HG03520 (cell line): ENCODE data around the gene BRK1.
"Not testable (repeated sequence)": the region's sequence is repeated elsewhere in the genome, so short reads cannot be mapped to it uniquely, and the experiment has no call there.

ENCODE experiments used
- ATAC-seq: cut with Tn5 transposase; IDR thresholded peaks from one replicate; pipeline ENCODE4 v1.9.1; 2021; ENCODE audit warnings: mild to moderate bottlenecking, moderate library complexity; ENCODE audit not compliant: unreplicated experiment

Gene BRK1

DNA sequence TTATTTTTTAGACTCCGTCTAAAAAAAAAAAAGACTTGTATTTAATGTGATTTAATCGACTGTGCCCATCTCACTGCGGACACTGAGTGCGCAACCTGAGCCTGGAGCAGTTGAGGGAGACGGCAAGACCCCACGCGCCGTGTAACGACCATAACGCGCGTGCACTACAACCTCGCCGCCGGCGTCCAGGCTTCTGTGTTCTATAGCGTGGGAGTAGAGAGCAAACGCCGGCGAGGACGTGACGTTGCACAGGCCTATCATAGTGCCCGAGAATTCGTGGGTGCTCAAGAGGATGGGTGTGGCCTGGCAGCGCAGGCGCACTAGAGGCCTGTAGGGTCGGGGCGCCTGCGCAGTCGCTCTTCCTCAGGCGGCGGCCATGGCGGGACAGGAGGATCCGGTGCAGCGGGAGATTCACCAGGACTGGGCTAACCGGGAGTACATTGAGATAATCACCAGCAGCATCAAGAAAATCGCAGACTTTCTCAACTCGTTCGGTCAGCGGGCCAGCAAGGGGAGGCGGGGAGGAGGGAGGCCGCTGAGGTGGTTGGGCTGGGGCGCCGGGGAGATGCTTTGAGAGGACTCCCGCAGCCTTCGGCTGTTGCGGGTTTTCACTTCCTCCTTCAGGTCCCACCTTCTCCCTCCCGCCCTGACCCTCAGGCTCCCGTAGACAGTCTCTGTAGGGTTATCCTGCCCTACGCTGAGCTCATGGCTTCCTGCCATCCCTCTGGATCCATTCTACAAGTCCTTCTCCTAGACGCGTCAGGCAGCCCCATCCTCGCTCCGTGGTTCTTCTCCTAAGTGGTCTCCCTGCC, at the start of gene BRK1:
Gene BRK1 (plus strand): TSS at position 350 of the 812 bp plus-strand sequence. CDS start 27 bp downstream, at position 377.
- ATAC-seq: peak; percentile 94

GRCh38 chr3:10070077-10070476, 45.4 kb upstream of the BRK1 start:
- not testable (repeated sequence) for ATAC-seq

DNA sequence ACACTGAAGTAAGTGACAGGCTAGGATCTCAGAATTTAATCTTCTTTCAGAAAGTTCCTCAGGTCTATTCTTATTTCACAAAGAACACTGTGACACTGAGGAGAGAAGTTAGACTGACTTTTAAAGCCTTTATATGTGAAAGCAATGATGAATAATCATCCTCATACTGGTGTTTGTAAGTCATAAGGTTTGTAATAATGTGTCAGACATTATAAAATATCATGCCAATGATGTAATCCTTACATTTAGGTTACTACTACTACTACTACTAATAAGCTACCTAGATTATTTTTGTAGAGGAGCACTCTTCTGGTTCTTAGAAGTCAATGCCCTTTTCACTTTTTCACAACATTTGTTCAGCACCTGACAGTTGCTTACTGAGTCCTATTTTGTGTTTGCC, 40.8 kb upstream of the BRK1 start:
- ATAC-seq: no peak

DNA sequence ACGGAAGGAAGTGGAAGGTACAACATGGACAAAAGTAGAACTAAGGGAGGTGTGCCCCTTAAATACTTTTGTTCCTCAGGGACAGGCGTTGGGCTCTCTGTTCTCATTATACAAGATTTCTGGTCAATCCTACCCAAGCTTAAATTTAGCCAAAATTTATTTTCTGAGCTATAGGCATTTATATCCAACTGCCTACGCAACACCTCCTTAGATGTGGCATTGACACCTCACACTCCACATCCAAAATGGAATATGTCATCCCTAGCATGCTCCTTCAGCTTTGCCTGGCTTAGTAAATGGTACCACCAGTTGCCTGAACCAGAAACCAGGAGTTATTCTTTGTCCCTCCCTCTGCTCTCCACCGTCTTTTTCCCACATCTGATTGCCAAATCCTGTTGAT, 33.6 kb upstream of the BRK1 start:
- ATAC-seq: no peak

GRCh38 chr3:10085738-10086137, 29.7 kb upstream of the BRK1 start:
- no peak for ATAC-seq

DNA sequence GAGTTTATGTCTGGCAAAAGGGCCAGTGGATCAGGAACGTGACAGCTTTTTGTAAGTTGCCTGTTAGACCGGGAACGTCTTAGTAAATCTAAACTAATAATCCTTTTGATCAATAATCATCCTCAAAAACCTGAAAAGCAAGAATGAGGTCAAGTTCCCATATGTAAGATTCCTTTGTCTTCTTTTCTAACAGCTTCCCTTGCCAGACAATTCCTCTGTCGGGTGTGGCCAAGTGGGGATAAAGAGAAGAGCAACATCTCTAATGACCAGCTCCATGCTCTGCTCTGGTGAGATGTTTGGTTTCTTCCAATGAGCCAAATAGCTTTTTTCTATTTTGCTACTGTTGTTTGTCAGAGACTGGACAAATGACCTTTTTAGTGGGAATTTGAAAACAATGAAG, 27.2 kb upstream of the BRK1 start:
- no peak for ATAC-seq

- no peak for ATAC-seq
Measured at GRCh38 chr3:10090179-10090578, 25.3 kb upstream of the BRK1 start.

- ATAC-seq: not testable (repeated sequence)
Measured at GRCh38 chr3:10090774-10091173, 24.7 kb upstream of the BRK1 start.

DNA sequence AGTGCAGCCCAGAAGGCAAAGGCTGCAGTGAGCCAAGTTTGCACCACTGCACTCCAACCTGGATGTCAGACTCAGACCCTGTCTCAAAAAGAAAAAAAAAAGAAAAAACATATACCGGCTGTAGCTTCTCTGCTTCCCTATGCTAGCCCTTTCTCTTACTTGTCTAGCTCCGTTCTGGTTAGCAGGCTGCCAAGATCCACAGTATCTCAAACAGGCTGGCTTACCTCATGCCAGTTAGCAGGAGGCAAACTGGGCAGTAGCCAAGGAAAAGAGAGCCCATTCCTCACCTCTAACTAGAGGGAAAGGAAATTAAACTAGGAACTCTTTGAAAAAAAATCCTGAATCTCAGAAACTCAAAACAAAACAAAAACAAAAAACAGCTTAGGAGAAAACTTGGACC, 24.1 kb upstream of the BRK1 start:
- ATAC-seq: not testable (repeated sequence)

GRCh38 chr3:10093678-10094077, 21.8 kb upstream of the BRK1 start:
- no peak for ATAC-seq

DNA sequence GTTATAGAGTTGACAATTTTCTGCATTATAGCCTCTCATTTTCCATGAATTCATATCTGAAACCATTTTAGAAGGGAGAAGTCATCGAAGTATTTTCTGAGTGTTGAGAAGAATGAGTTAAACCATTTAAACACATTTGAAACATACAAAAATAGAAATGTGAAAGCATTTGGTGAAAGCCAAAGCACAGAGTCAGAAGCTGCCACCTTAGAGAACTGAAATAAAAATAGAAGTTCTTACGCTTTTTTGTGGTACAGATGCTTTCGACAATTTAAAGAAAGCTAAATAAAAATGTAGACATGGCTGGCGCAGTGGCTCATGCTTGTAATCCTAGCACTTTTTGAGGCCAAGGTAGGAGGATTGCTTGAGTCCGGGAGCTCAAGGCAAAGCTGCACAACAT, 16.4 kb upstream of the BRK1 start:
- no peak for ATAC-seq

GRCh38 chr3:10106919-10107318, 8.6 kb upstream of the BRK1 start:
- ATAC-seq: no peak

DNA sequence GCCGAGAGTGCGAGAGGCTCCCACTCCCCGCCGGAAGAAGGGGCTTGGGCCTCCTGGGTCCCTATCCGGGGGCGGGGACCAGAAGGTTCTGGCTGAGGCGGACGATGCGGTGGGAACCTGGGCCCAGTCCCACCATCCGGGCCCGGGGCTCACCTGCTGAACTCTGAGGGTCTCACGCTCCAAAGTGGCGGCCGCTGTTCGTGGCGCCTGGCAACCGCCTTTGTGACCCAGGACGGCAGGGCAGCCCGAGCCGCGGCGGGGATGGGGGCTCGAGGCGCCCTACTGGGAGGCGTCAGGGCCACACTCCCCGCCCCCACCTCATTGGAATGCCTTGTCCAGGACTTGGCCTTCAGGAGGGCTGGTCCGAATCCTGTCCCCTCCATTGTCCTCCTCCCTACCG, 7.4 kb upstream of the BRK1 start, which contains the start of gene FANCD2OS:
Gene FANCD2OS (minus strand): TSS at position 165 of the 400 bp plus-strand sequence. CDS start 3,481 bp downstream, outside the sequence.
- no peak for ATAC-seq

GRCh38 chr3:10116138-10116460, 624 bp downstream of the BRK1 start:
- no peak for ATAC-seq

- ATAC-seq: no peak
Measured at GRCh38 chr3:10116928-10117327, 1.5 kb downstream of the BRK1 start.

DNA sequence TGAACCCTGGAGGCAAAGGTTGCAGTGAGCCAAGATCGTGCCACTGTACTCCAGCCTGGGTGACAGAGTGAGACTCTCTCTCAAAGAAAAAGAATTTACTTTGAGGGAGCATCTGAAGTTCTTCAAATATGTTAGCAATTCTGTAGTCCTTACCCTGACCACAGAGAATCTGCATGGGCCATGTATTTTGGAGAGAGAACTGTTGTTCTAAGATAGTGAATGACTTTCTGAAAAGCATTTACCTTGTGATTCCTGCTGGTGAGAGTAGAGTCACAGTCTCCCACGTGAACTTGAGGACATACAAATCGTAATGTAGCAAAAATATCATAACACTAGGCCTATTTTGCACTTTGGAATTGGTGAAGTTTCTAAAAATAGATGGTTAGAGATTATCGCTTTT, 3.9 kb downstream of the BRK1 start:
- ATAC-seq: no peak

- no peak for ATAC-seq
Measured at GRCh38 chr3:10121064-10121463, 5.6 kb downstream of the BRK1 start.

- no peak for ATAC-seq
Measured at GRCh38 chr3:10122724-10123123, 7.2 kb downstream of the BRK1 start.

DNA sequence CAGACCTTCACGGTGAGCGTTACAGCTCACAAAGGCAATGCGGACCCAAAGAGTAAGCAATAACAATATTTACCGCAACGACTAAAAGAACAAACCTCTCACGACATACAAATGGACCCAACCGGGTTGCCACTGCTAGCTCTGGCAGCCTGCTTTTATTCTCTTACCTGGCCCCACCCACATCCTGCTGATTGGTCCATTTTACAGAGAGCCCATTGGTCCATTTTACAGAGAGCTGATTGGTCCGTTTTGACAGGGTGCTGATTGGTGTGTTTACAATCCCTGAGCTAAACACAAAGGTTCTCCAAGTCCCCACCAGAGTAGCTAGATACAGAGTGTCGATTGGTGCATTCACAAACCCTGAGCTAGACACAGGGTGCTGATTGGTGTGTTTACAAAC, 20.4 kb downstream of the BRK1 start:
- ATAC-seq: not testable (repeated sequence)

- no peak for ATAC-seq
Measured at GRCh38 chr3:10136426-10137005, 21.0 kb downstream of the BRK1 start.

DNA sequence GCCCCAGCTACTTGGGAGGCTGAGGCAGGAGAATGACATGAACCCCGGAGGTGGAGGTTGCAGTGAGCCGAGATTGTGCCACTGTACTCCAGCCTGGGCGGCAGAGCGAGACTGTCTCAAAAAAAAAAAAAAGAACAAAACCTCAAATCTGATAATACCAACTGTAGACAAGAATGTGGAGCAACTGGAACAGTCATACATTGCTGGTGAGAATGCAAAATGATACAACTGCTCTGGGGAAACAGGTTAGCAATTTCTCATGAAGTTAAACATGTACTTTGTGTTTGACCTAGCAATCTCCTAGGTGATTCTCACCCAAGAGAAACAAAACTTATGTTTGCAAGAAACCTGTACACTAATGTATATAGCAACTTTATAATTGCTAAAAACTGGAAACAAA, 21.7 kb downstream of the BRK1 start:
- ATAC-seq: no peak

- no peak for ATAC-seq
Measured at GRCh38 chr3:10140996-10141546, 25.6 kb downstream of the BRK1 start.
